Mesenchymal stem cell (in vitro differentiated cells and primary cell): ENCODE results near the gene SLC4A2.

ENCODE experiments used
- DNase-seq: peaks from one replicate; pipeline ENCODE4 v3.0.0-alpha.2; 2013
- H2AFZ ChIP-seq: one replicate; pipeline ENCODE4 v1.6.1; 2013; ENCODE audit warnings: low read depth, mild to moderate bottlenecking, control low read depth, inconsistent platforms, low read length, moderate library complexity
- H2AK5ac ChIP-seq: 2 replicates; pipeline ENCODE4 v1.6.1; 2013; ENCODE audit warnings: low read length, moderate library complexity, mild to moderate bottlenecking, inconsistent platforms; ENCODE audit not compliant: severe bottlenecking
- H2BK120ac ChIP-seq: one replicate; pipeline ENCODE4 v1.6.1; 2013; ENCODE audit warnings: low read depth, mild to moderate bottlenecking, inconsistent platforms, low read length, moderate library complexity
- H2BK12ac ChIP-seq, 2 experiments: one replicate each; pipeline ENCODE4 v1.6.1; 2013; ENCODE audit warnings: inconsistent platforms in 2 of 2, low read length in 2 of 2, mild to moderate bottlenecking in 2 of 2, moderate library complexity in 2 of 2, control low read depth in 1 of 2
- H2BK15ac ChIP-seq: one replicate; pipeline ENCODE4 v1.6.1; 2013; ENCODE audit warnings: mild to moderate bottlenecking, low read depth, inconsistent platforms; ENCODE audit not compliant: poor library complexity, severe bottlenecking
- H2BK5ac ChIP-seq: 2 replicates; pipeline ENCODE4 v1.6.1; 2013; ENCODE audit warnings: low read depth, mild to moderate bottlenecking, low read length, control low read depth, inconsistent platforms; ENCODE audit not compliant: poor library complexity, severe bottlenecking
- H3K14ac ChIP-seq, 2 experiments: one replicate each; pipeline ENCODE4 v1.6.1; 2013; ENCODE audit warnings: inconsistent platforms in 2 of 2, low read length in 2 of 2, control low read depth in 1 of 2, mild to moderate bottlenecking in 1 of 2, moderate library complexity in 1 of 2
- H3K18ac ChIP-seq, 2 experiments: one replicate each; pipeline ENCODE4 v1.6.1; 2013; ENCODE audit warnings: inconsistent platforms in 2 of 2, low read length in 2 of 2, control low read depth in 1 of 2, low read depth in 1 of 2, mild to moderate bottlenecking in 1 of 2
- H3K23ac ChIP-seq, 2 experiments: one replicate each; pipeline ENCODE4 v1.6.1; 2013; ENCODE audit warnings: inconsistent platforms in 2 of 2, low read length in 2 of 2, mild to moderate bottlenecking in 2 of 2, moderate library complexity in 2 of 2, control low read depth in 1 of 2
- H3K27ac ChIP-seq: 2 replicates; pipeline ENCODE4 v1.5.1; 2013; ENCODE audit warnings: mild to moderate bottlenecking, moderate library complexity, low read length, control low read depth, inconsistent platforms; ENCODE audit not compliant: poor library complexity, severe bottlenecking
- H3K27me3 ChIP-seq, 2 experiments: 2 replicates each; pipeline versions ENCODE4 v1.6.1 to v1.7.0; 2013; ENCODE audit warnings: low read length in 2 of 2, mild to moderate bottlenecking in 2 of 2, moderate library complexity in 2 of 2, control low read depth in 1 of 2, inconsistent platforms in 1 of 2; ENCODE audit not compliant: control insufficient read depth in 1 of 2, insufficient read depth in 1 of 2
- H3K36me3 ChIP-seq, 2 experiments: 2 replicates each; pipeline versions ENCODE4 v1.6.1 to v1.7.0; 2013; ENCODE audit warnings: low read length in 2 of 2, control low read depth in 1 of 2, inconsistent platforms in 1 of 2, low read depth in 1 of 2, mild to moderate bottlenecking in 1 of 2; ENCODE audit not compliant: insufficient read depth in 2 of 2, control insufficient read depth in 1 of 2
- H3K4ac ChIP-seq, 2 experiments: one replicate each; pipeline ENCODE4 v1.6.1; 2013; ENCODE audit warnings: inconsistent platforms in 2 of 2, low read length in 2 of 2, mild to moderate bottlenecking in 2 of 2, moderate library complexity in 2 of 2, control low read depth in 1 of 2, low read depth in 1 of 2
- H3K4me1 ChIP-seq: 2 replicates; pipeline ENCODE4 v1.6.1; 2013; ENCODE audit warnings: low read depth, low read length, control low read depth; ENCODE audit not compliant: control insufficient read depth, insufficient read depth
- H3K4me2 ChIP-seq: 2 replicates; pipeline ENCODE4 v1.6.1; 2013; ENCODE audit warnings: low read length, mild to moderate bottlenecking, inconsistent platforms; ENCODE audit not compliant: poor library complexity, severe bottlenecking
- H3K4me3 ChIP-seq, 2 experiments: 2 replicates each; pipeline versions ENCODE4 v1.5.1 to v1.7.0; 2013; ENCODE audit warnings: low read length in 2 of 2, mild to moderate bottlenecking in 2 of 2, control low read depth in 1 of 2, low read depth in 1 of 2; ENCODE audit not compliant: insufficient read depth in 1 of 2
- H3K79me1 ChIP-seq: replicated peaks from 2 replicates; pipeline ENCODE4 v1.6.1; 2013; ENCODE audit warnings: mild to moderate bottlenecking, control low read depth, low read length, inconsistent platforms; ENCODE audit not compliant: poor library complexity, severe bottlenecking
- H3K9ac ChIP-seq: 2 replicates; pipeline ENCODE4 v1.7.0; 2013; ENCODE audit warnings: mild to moderate bottlenecking, low read length, moderate library complexity
- H3K9me3 ChIP-seq: 2 replicates; pipeline ENCODE4 v1.7.0; 2013; ENCODE audit warnings: mild to moderate bottlenecking, low read length; ENCODE audit not compliant: control insufficient read depth
- H4K8ac ChIP-seq: one replicate; pipeline ENCODE4 v1.6.1; 2013; ENCODE audit warnings: inconsistent platforms, mild to moderate bottlenecking, low read length, moderate library complexity
- H4K91ac ChIP-seq: one replicate; pipeline ENCODE4 v1.6.1; 2013; ENCODE audit warnings: mild to moderate bottlenecking, low read length, inconsistent platforms
- WGBS: methylation state at CpG from one replicate; pipeline ENCODE4 v1.1.7; 2013; ENCODE audit warnings: mixed read lengths; 5-methylcytosine and 5-hydroxymethylcytosine counted together

The SLC4A2 gene

GRCh38 chr7:151091003-151091402 lies 31.6 kb downstream of the SLC4A2 start:
- Histone ChIP-seq H3K79me1 (peaks cover 5% of the 10 kb centered on the region), H3K23ac (no peak overlapping the region), H2BK120ac (peak overlapping the region; percentile 40)

DNA sequence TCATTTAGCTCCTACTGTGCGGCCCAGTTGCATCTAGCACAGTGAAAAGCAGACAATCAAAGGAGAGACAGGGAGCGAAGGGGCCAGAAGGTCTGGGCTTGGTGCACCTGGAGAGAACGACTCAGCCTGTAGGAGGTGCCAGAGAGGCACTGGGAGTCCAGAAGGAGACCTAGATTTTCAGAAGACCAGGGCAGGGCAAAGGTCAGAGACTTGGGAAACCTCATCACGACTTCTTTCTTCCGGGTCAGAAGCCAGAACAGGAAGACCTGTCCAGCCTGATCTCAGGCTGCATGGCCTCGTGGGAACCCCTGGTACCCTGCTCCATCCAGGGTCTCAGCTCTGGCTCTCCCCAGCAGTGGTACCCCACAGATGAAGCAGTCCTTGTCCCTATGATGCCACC lies 32.0 kb downstream of the SLC4A2 start:
- Histone ChIP-seq H4K91ac (no peak overlapping the region), H3K27ac (no peak overlapping the region), H3K14ac (no peak overlapping the region), H2AK5ac (no peak overlapping the region), H3K4me2 (no peak overlapping the region), H2BK120ac (no peak overlapping the region), H3K4me3 (no peak overlapping the region), H4K8ac (peak overlapping the region; percentile 35), H2BK15ac (no peak overlapping the region), H3K9ac (no peak overlapping the region), H3K18ac (no peak overlapping the region), H3K79me1 (peaks cover 5% of the 10 kb centered on the region), H3K36me3 (peaks cover 5 to 18% of the 10 kb centered on the region in 2 experiments), H3K4me1 (peaks cover 40% of the 10 kb centered on the region), H3K23ac (no peak overlapping the region), H3K27me3 (no peaks in the 10 kb centered on the region), H2BK12ac (no peak overlapping the region), H2AFZ (no peak overlapping the region), H3K4ac (no peak overlapping the region), H2BK5ac (no peak overlapping the region), H3K9me3 (no peaks in the 10 kb centered on the region)
- peak; percentile 32 for DNase-seq
- 48% methylated on average over 6 of the region's 6 CpGs for WGBS

More at GRCh38 chr7:151091003-151091402, 31.6 kb downstream of the SLC4A2 start:
- Histone ChIP-seq H4K8ac (no peak overlapping the region), H4K91ac (no peak overlapping the region), H3K27ac (no peak overlapping the region), H3K18ac (peak overlapping the region in 1 of 2 experiments; percentile 30), H3K14ac (no peak overlapping the region), H2AK5ac (no peak overlapping the region), H3K4me2 (no peak overlapping the region), H2BK5ac (no peak overlapping the region), H2BK12ac (no peak overlapping the region), H2BK15ac (no peak overlapping the region), H2AFZ (no peak overlapping the region), H3K4me1 (peaks cover 39% of the 10 kb centered on the region), H3K27me3 (no peaks in the 10 kb centered on the region), H3K9ac (no peak overlapping the region), H3K4me3 (no peak overlapping the region), H3K9me3 (no peaks in the 10 kb centered on the region), H3K4ac (no peak overlapping the region), H3K36me3 (peaks cover 5 to 18% of the 10 kb centered on the region in 2 experiments)
- WGBS: 94% methylated on average over 7 of the region's 7 CpGs
- no peak for DNase-seq

DNA sequence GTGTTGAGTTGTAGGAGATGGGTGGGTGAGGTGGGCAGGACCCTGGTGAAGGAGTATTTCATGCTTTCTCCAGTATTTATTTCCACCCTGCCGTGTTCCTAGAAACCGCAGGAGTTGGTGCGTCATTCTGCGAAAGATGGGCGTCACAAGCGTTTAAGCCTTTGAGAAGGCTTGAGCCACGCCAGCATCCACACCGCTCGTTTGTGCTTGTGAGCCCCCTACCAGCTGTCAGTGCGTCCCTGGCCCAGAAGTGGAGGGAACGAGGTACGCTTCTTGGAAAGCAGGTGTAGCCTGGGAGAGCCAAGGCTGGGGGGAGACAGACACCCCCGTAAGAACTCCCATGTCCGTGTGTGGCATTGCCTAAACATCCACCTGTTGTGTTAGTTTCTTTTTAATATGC lies 32.6 kb downstream of the SLC4A2 start:
- Histone ChIP-seq H3K14ac (no peak overlapping the region), H2BK5ac (no peak overlapping the region), H2AFZ (no peak overlapping the region), H3K4ac (no peak overlapping the region), H2AK5ac (no peak overlapping the region), H2BK12ac (no peak overlapping the region), H4K91ac (no peak overlapping the region), H3K23ac (no peak overlapping the region), H3K9me3 (no peaks in the 10 kb centered on the region), H3K9ac (no peak overlapping the region), H2BK15ac (no peak overlapping the region), H3K27me3 (no peaks in the 10 kb centered on the region), H4K8ac (no peak overlapping the region), H3K4me2 (no peak overlapping the region), H2BK120ac (no peak overlapping the region), H3K18ac (no peak overlapping the region), H3K27ac (no peak overlapping the region), H3K79me1 (peaks cover 5% of the 10 kb centered on the region), H3K36me3 (peaks cover 5 to 18% of the 10 kb centered on the region in 2 experiments), H3K4me3 (no peak overlapping the region), H3K4me1 (peaks cover 40% of the 10 kb centered on the region)
- WGBS: 98% methylated on average over 13 of the region's 14 CpGs
- no peak for DNase-seq

- Histone ChIP-seq H3K9me3 (no peaks in the 10 kb centered on the region), H2AK5ac (no peak overlapping the region), H3K4me2 (no peak overlapping the region), H3K4ac (no peak overlapping the region), H2BK15ac (no peak overlapping the region), H3K23ac (no peak overlapping the region), H3K4me3 (no peak overlapping the region), H3K27me3 (no peaks in the 10 kb centered on the region), H3K79me1 (peaks cover 6% of the 10 kb centered on the region), H3K4me1 (peaks cover 36% of the 10 kb centered on the region), H3K14ac (no peak overlapping the region), H3K36me3 (peaks cover 5 to 23% of the 10 kb centered on the region in 2 experiments), H2BK120ac (no peak overlapping the region), H2BK12ac (no peak overlapping the region), H3K9ac (peak overlapping the region; percentile 26), H3K18ac (no peak overlapping the region), H2BK5ac (no peak overlapping the region), H2AFZ (no peak overlapping the region), H4K91ac (no peak overlapping the region), H4K8ac (no peak overlapping the region), H3K27ac (no peak overlapping the region)
- WGBS: 97% methylated on average over 6 of the region's 6 CpGs
- DNase-seq: no peak
Observed at GRCh38 chr7:151093748-151094147, 34.4 kb downstream of the SLC4A2 start.
